ENCODE measurements around the gene CDK16. TPM values are rescaled to one million over a fixed set of nuclear protein-coding genes. Genes with fewer than 3 reads are reported as not detected.

Gene CDK16
- total and polyA plus RNA-seq, 11 donors: 100 to 209 (median 142) TPM

GRCh38 chrX:47226531-47227333 lies 8.3 kb downstream of the CDK16 start:
- Histone ChIP-seq H3K27ac (no peak overlapping the region), H3K4me1 (peaks cover 0 to 3% (median 0%) of the 10 kb centered on the region in 12 donors), H3K9me3 (no peaks in the 10 kb centered on the region), H3K27me3 (no peaks in the 10 kb centered on the region), H3K4me3 (no peak overlapping the region), H3K36me3 (peaks cover 0 to 66% (median 59%) of the 10 kb centered on the region in 9 donors)
- intact Hi-C loops (cut with DNase I): no loop called here
- TF ChIP-seq CTCF (IDR thresholded peaks at IDR 0.05) (no peak), POLR2A (IDR thresholded peaks at IDR 0.05) (no peak)
- WGBS, 4 donors: 89 to 95% (median 94%) methylated on average over 13 to 19 of the region's 19 CpGs
- DNase-seq (no peak), ATAC-seq (no peak)

GRCh38 chrX:47227334-47227583 lies 8.8 kb downstream of the CDK16 start:
- H3K4me3 ChIP-seq: no peak overlapping the region
- H3K4me1 ChIP-seq: peaks cover 0 to 3% (median 0%) of the 10 kb centered on the region in 12 donors
- no peaks in the 10 kb centered on the region for H3K9me3 ChIP-seq
- intact Hi-C loops (cut with DNase I): no loop called here
- WGBS, 4 donors: 86 to 95% (median 88%) methylated on average over 9 of the region's 9 CpGs
- peaks cover 0 to 66% (median 59%) of the 10 kb centered on the region in 9 donors for H3K36me3 ChIP-seq
- no peak for ATAC-seq
- peaks cover 0 to 2% (median 0%) of the 10 kb centered on the region in 9 donors for H3K27me3 ChIP-seq
- no peak overlapping the region for H3K27ac ChIP-seq
- TF ChIP-seq CTCF (IDR thresholded peaks at IDR 0.05): no peak
- no peak for TF ChIP-seq POLR2A (IDR thresholded peaks at IDR 0.05)
- no peak for DNase-seq

- Histone ChIP-seq H3K27me3 (peaks cover 0 to 7% (median 0%) of the 10 kb centered on the region in 9 donors), H3K4me3 (no peak overlapping the region), H3K9me3 (no peaks in the 10 kb centered on the region), H3K4me1 (peaks cover 0 to 6% (median 2%) of the 10 kb centered on the region in 12 donors), H3K36me3 (peaks cover 0 to 58% (median 53%) of the 10 kb centered on the region in 9 donors), H3K27ac (no peak overlapping the region)
- DNase-seq (no peak), ATAC-seq (no peak)
- 91 to 98% (median 93%) methylated on average over 12 of the region's 12 CpGs for WGBS, 4 donors
- intact Hi-C loops (cut with DNase I): no loop called here
- TF ChIP-seq CTCF (IDR thresholded peaks at IDR 0.05) (no peak), POLR2A (IDR thresholded peaks at IDR 0.05) (no peak)
These were observed 10.2 kb downstream of the CDK16 start for GRCh38 chrX:47228550-47229270.

- H3K9me3 ChIP-seq: no peaks in the 10 kb centered on the region
- H3K27me3 ChIP-seq: peaks cover 0 to 7% (median 0%) of the 10 kb centered on the region in 9 donors
- DNase-seq (no peak), ATAC-seq (no peak)
- 95 to 97% (median 96%) methylated on average over 3 to 6 of the region's 6 CpGs for WGBS, 4 donors
- H3K36me3 ChIP-seq: peaks cover 0 to 51% (median 46%) of the 10 kb centered on the region in 9 donors
- no peak overlapping the region for H3K4me3 ChIP-seq
- TF ChIP-seq CTCF (IDR thresholded peaks at IDR 0.05): no peak
- no peak for TF ChIP-seq POLR2A (IDR thresholded peaks at IDR 0.05)
- H3K27ac ChIP-seq: no peak overlapping the region
- H3K4me1 ChIP-seq: peaks cover 0 to 9% (median 2%) of the 10 kb centered on the region in 12 donors
- intact Hi-C loops (cut with DNase I): no loop called here
These were observed 10.9 kb downstream of the CDK16 start for GRCh38 chrX:47229427-47229826.

All from heart left ventricle (tissue), 16 donors.